NCI-H2029 (cell line): Measurements from ENCODE around the gene FAM43A.

Experiments
- DNase-seq: peaks from one replicate; lab custom pipeline; 2025; lab: John Stamatoyannopoulos, UW

Gene FAM43A

GRCh38 chr3:194675680-194676079 lies 10.0 kb upstream of the FAM43A start:
- no peak for DNase-seq

GRCh38 chr3:194676471-194676870 lies 9.2 kb upstream of the FAM43A start:
- no peak for DNase-seq

DNA sequence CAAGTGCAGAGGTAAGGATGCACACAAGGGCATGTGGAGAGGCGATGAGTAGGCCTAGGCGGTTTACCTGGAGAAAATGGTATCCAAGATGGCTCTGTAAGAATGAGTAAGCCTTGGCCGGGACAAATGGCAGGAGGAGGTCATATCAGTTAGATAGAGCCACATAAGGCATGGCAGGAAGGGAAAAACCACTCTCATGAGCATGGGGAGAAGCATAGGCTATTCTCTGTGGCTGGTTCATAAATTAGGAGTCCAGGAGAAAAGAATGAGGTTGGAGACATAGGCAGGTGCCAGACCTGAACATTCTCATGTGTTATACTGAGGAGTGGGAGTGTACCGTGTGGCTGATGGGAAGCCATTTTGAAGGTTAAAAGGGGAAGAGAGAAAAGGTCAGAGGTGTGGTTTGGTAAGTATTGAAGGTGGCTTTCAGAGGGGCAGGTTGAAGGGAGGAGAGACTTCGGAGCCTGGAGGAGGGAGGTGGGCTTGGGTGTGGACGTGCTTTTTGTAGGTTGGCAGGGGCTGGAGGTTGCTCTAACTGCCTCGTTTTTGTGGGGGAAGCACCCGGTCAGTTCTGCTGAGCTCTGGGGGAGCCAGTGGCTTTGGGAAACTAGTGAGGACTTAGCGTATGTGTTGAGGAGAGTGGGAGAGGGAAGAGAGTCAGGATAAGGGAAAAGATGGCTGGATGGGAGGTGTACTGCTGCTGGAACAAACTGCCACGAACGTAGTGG lies 4.6 kb upstream of the FAM43A start:
- no peak for DNase-seq

- no peak for DNase-seq
These were observed 3.4 kb upstream of the FAM43A start for GRCh38 chr3:194682189-194682693.

- peak; percentile 73 for DNase-seq
These were observed 2.9 kb upstream of the FAM43A start for GRCh38 chr3:194682694-194683310.

- DNase-seq: no peak
These were observed 2.3 kb upstream of the FAM43A start for GRCh38 chr3:194683380-194683779.

- DNase-seq: no peak
These were observed 492 bp upstream of the FAM43A start for GRCh38 chr3:194685065-194685717.

- DNase-seq: no peak
These were observed 732 bp downstream of the FAM43A start for GRCh38 chr3:194686414-194686815.

GRCh38 chr3:194686816-194687637 lies 1.3 kb downstream of the FAM43A start:
- DNase-seq: no peak

DNA sequence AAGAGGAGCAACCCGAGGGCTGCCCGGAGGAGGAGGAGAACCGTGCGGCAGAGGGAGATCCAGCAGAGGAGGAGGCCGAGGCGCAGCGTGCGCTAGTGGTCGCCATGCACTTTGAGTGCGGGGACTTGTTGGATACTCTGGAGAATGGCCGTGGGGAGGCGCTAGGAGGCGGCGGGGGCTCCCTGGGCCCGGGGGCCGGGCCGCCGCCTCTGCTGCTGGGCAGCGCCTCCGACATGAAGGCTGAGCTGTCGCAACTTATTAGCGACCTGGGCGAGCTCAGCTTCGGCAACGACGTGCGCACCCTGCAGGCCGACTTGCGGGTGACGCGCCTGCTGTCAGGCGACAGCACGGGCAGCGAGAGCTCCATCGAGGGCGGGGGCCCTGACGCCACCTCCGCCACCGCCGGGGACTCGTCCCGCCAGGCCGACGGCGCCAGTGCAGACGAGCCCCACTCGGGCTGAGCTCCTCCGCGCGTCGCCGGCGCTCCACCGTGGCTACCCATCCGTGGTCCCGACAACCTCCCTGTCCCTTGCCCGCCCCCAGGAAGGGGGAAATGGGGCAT lies 2.0 kb downstream of the FAM43A start:
- peak; percentile 44 for DNase-seq

DNA sequence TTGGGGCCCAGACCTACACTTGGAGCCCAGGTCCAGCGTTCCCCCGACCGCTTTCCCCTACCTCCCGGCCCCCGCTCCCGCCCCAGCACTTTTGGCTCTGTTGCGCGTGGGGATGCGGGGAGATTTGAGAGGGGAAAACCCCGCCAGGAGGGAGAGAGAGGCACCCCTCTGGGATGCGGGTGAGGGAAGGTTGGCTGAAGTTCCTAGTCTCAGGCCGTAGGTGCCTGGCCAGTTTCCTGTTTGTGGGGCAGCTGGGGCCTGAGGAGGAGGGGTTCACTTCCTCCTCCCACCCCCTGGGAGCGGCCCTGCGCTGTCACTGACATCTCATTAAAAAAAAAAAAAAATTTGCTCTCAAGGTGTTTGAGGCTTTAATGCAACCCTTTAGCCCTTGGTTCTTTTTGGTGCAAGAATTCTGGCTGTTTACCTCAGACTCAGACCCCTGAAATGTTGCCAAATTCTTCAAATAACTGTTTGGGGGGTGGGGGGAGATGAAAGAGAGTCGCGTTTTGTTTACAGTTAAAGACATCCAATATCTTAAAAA lies 2.6 kb downstream of the FAM43A start:
- DNase-seq: no peak

DNA sequence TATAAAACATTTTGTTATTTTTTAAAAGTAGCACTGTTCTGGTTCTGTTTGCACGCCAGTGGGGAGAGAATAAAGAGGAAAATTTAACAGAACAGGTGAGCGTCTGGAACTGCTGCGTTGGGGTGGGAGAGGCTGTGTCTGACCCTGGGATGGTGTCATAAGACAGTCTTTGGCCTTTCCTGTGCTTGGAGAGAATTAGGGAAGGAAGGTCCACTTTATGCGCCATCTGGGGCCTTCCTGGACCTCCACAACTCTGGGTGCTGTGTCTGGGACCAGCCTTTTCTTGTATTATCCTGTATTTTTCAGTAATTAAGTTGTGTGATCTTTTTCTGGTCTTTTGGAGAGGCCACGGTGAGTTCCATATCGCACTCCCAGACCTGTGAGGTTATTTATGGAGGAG lies 3.3 kb downstream of the FAM43A start:
- DNase-seq: no peak

GRCh38 chr3:194689493-194689944 lies 3.8 kb downstream of the FAM43A start:
- no peak for DNase-seq

GRCh38 chr3:194690501-194691372 lies 5.1 kb downstream of the FAM43A start:
- peak; percentile 69 for DNase-seq

DNA sequence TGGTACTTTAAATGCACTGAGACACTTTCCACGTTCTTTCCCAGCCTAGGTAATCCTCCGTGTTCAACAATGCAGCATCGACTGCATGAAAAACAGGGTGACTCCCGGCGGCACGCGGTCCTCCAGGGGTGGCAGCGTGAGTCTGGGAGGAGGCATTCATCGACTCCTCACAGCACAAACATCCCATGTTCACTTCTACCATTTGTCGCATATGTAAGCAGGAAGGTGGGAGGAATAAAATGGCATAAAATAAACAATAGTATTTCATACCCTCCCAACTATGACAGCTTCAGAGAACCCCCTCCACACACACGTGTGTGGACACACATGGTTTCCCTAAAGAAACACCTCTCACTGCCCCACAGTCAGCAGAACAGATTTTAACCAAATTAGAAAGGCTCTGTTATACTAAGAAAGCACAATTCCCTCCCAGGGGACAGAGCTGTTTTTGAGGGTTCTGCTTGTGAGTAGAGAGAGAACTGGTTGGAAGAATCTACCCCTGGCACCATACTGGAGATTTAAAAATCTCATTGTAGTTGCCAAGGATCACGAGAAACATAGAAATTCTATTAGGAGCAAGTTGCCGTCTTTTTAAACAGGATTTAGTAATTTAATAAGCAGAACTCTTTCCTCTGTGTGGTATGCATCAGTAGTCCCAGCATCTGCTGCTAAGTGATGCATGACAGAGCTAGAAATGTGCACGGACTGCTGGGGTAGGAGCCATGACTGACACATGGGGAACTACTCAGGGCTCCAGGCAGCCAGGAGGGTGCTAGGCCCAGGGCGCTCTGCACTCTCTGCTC lies 6.0 kb downstream of the FAM43A start:
- no peak for DNase-seq

DNA sequence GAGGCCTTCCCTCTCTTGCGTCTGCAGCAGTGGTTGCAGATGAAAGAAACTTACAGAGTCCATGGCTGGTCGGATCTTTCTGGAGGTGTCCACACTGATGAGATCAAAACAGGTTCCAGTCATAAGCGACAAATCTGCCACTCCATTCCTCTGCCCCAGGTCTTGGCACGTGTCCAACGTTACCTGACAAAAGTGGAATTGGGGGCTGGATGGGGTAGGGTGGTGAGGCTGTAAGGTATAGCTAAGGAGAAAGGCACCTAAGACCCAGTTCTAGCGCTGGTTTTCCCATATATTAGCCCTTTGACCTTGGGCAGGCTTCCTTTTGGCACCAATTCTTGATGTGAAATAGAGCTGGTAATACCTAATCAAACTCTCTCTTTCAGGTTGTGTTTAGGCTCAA lies 11.0 kb downstream of the FAM43A start:
- DNase-seq: no peak

GRCh38 chr3:194702545-194702944 lies 16.9 kb downstream of the FAM43A start:
- DNase-seq: no peak

DNA sequence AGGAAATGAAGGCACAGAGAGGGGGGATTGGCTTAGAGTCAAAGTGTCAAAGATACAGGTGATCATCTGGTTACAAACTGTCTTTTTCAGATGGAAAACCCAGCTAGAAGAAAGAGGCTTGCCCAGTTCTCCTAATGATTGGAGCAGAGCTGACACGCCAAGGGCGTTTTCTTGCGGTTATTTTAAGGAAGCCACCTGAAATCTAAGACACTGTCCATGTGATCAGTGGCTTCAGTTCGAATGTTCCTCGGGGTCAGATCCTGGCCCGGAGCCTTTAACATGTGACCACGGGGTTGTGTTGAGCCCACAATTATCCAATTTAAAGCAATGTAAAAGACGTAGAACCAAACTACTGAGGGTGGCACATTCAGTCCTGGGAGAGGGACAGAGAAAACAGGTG lies 19.5 kb downstream of the FAM43A start:
- DNase-seq: no peak

DNA sequence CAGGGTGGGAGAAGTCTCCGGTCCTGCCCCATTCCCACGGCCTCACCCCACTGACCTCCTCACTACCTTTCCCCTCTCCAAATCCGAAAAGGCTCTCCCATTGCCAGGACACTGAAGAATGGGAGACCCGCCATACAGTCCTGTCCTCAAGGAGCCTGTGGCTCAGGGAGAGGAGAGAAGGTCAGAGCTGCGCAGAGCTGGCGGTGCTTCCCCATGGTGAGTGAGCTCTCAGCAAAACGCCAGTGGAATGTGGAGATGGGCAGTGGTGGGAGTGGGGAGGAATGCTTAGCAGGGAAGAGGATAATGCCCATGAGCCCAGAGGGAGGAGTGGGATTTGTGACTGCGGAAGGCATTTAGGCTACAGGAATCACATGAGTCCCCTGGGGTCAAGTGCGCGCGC lies 20.1 kb downstream of the FAM43A start:
- no peak for DNase-seq

DNA sequence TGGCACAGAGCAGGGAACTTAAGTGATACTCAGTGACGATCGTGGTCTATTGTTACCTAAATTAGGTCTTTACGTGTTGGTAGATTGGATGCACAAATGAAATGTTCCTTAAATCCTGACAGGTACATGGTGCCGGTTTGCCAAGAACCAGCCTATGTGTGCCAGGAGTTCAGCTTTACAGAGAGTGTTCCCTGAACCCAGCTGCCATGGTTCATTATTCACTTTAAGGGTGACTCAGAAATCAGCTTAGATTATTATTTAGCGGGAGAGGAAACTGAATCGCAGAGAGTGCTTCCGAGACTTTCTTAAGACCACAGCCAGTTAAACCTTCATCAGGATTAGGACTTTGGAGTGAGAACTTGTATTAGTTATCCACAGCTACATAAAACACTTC lies 21.5 kb downstream of the FAM43A start:
- DNase-seq: no peak
